GM06990 (cell line): ENCODE results near the gene IL2RG.

ENCODE experiments used
- DNase-seq: peaks from one replicate; pipeline ENCODE4 v3.0.0-alpha.2; 2011; ENCODE audit not compliant: insufficient read length; ENCODE audit errors: extremely low read depth
- H3K27me3 ChIP-seq: replicated peaks from 2 replicates; pipeline ENCODE4 v1.6.0; 2011; ENCODE audit warnings: low read length; ENCODE audit not compliant: control insufficient read depth, insufficient read depth
- H3K36me3 ChIP-seq: 2 replicates; pipeline ENCODE4 v1.5.1; 2011; ENCODE audit warnings: low read length; ENCODE audit not compliant: control insufficient read depth, insufficient read depth
- H3K4me3 ChIP-seq: replicated peaks from 2 replicates; pipeline ENCODE4 v1.5.1; 2011; ENCODE audit warnings: low read depth, mild to moderate bottlenecking, control low read depth, low read length
- CTCF ChIP-seq: IDR thresholded peaks from 2 replicates; pipeline ENCODE4 v1.5.1; 2011; ENCODE audit warnings: low read length, control low read depth, mild to moderate bottlenecking, inconsistent platforms; ENCODE audit not compliant: insufficient read depth, poor library complexity, severe bottlenecking

IL2RG gene

GRCh38 chrX:71095981-71096759 lies 15.2 kb downstream of the IL2RG start:
- peak overlapping the region; percentile 71 for H3K4me3 ChIP-seq
- H3K36me3 ChIP-seq = no peaks in the 10 kb centered on the region
- TF ChIP-seq CTCF = no peak
- no peak for DNase-seq
- H3K27me3 ChIP-seq = no peaks in the 10 kb centered on the region; the same call in 1 of the 2 replicates

- DNase-seq = peak; percentile 86
- H3K4me3 ChIP-seq = peak within 1 kb of the TSS; percentile 71
- H3K36me3 ChIP-seq = no peaks in the 10 kb centered on the region
- no peak for TF ChIP-seq CTCF
- no peaks in the 10 kb centered on the region; the same call in 1 of the 2 replicates for H3K27me3 ChIP-seq
These were observed 15.8 kb downstream of the IL2RG start, which contains the start of gene FOXO4 for GRCh38 chrX:71095555-71095980. Gene FOXO4, plus strand, starts transcription at chrX:71095851. Its CDS starts 678 bp downstream, at chrX:71096529.

- no peak for TF ChIP-seq CTCF
- no peak for DNase-seq
- H3K27me3 ChIP-seq = no peaks in the 10 kb centered on the region; the same call in 1 of the 2 replicates
- H3K36me3 ChIP-seq = no peaks in the 10 kb centered on the region
- peak overlapping the region; percentile 71 for H3K4me3 ChIP-seq
These were observed 16.3 kb downstream of the IL2RG start for GRCh38 chrX:71095033-71095432.

GRCh38 chrX:71091263-71091662 lies 20.1 kb downstream of the IL2RG start:
- no peak for TF ChIP-seq CTCF
- Histone ChIP-seq H3K36me3 (no peaks in the 10 kb centered on the region), H3K27me3 (no peaks in the 10 kb centered on the region), H3K4me3 (no peak overlapping the region)
- DNase-seq = no peak

GRCh38 chrX:71085900-71086299 lies 25.5 kb downstream of the IL2RG start:
- Histone ChIP-seq H3K27me3 (no peaks in the 10 kb centered on the region), H3K4me3 (no peak overlapping the region), H3K36me3 (no peaks in the 10 kb centered on the region)
- TF ChIP-seq CTCF = no peak
- DNase-seq = no peak
